SJCRH30 (cell line): ENCODE results near the gene CXCL17. TPM values are rescaled to one million over a fixed set of nuclear protein-coding genes. Genes with fewer than 3 reads are reported as not detected.

ENCODE experiments used
- DNase-seq, 2 experiments: peaks; one replicate each; pipeline ENCODE4 v3.0.0-alpha.2; 2015 to 2020
- H3K27ac ChIP-seq: fragments of 250-450 bp; sonication (Bioruptor Pico); 2 replicates; pipeline ENCODE4 v1.5.1; 2020; ENCODE audit warnings: mild to moderate bottlenecking, moderate library complexity
- H3K27me3 ChIP-seq: fragments of 250-450 bp; sonication (Bioruptor Pico); 2 replicates; pipeline ENCODE4 v1.5.1; 2020; ENCODE audit warnings: mild to moderate bottlenecking, moderate library complexity
- H3K36me3 ChIP-seq: fragments of 250-450 bp; sonication (Bioruptor Pico); 2 replicates; pipeline ENCODE4 v1.5.1; 2020; ENCODE audit warnings: mild to moderate bottlenecking, moderate library complexity
- H3K4me1 ChIP-seq: fragments of 250-450 bp; sonication (Bioruptor Pico); 2 replicates; pipeline ENCODE4 v1.5.1; 2020; ENCODE audit warnings: mild to moderate bottlenecking, moderate library complexity
- H3K4me3 ChIP-seq: fragments of 250-450 bp; sonication (Bioruptor Pico); 2 replicates; pipeline ENCODE4 v1.5.1; 2020; ENCODE audit warnings: mild to moderate bottlenecking, moderate library complexity
- H3K9me3 ChIP-seq: fragments of 250-450 bp; sonication (Bioruptor Pico); replicated peaks from 2 replicates; pipeline ENCODE4 v1.5.1; 2020; ENCODE audit warnings: mild to moderate bottlenecking, moderate library complexity
- total RNA-seq: library from RNA; depleted of rRNA; stranded (reverse); fragments of >200 nt; shearing (Covaris generic); gene quantifications from 2 replicates; pipeline ENCODE4 v1.2.3, GENCODE V29; 2014; rRNA removed

Gene CXCL17
- total RNA-seq, 1 experiment from 2014 or later = not detected

GRCh38 chr19:42386974-42387707, 55.6 kb downstream of the CXCL17 start:
- Histone ChIP-seq H3K4me1 (no peaks in the 10 kb centered on the region), H3K36me3 (no peaks in the 10 kb centered on the region), H3K27ac (no peak overlapping the region), H3K27me3 (peaks cover 3% of the 10 kb centered on the region), H3K4me3 (no peak overlapping the region), H3K9me3 (no peaks in the 10 kb centered on the region)
- no peak for DNase-seq

GRCh38 chr19:42380155-42380554, 62.6 kb downstream of the CXCL17 start:
- no peak overlapping the region for H3K27ac ChIP-seq
- H3K4me1 ChIP-seq = no peaks in the 10 kb centered on the region
- no peak overlapping the region for H3K4me3 ChIP-seq
- H3K9me3 ChIP-seq = no peaks in the 10 kb centered on the region
- DNase-seq = no peak
- no peaks in the 10 kb centered on the region for H3K36me3 ChIP-seq
- no peaks in the 10 kb centered on the region for H3K27me3 ChIP-seq

Other genes starting within 250 kb of the CXCL17 start
- 16.2 and 18.0 TPM in 2 replicates for gene DEDD2, start 225.3 kb downstream of the CXCL17 start, total RNA-seq
- 9.2 and 10.7 TPM in 2 replicates for gene ZNF526, start 222.6 kb downstream of the CXCL17 start, total RNA-seq
- gene GSK3A, start 200.3 kb downstream of the CXCL17 start, total RNA-seq = 34.9 and 37.1 TPM in 2 replicates
- gene ERF, start 187.8 kb downstream of the CXCL17 start, total RNA-seq = 35.1 and 37.7 TPM in 2 replicates
- gene CIC, start 173.7 kb downstream of the CXCL17 start, total RNA-seq = 19.1 and 21.5 TPM in 2 replicates
- gene PRR19, start 140.8 kb downstream of the CXCL17 start, total RNA-seq = 0.73 and 1.9 TPM in 2 replicates
- gene PAFAH1B3, start 140.3 kb downstream of the CXCL17 start, total RNA-seq = 62.5 and 65.6 TPM in 2 replicates
- 0.85 TPM in 1 of 2 replicates, not detected in the other for gene TMEM145, start 129.6 kb downstream of the CXCL17 start, total RNA-seq
- 18.9 and 19.9 TPM in 2 replicates for gene MEGF8, start 117.3 kb downstream of the CXCL17 start, total RNA-seq
- gene CNFN, start 52.6 kb downstream of the CXCL17 start, total RNA-seq = not detected in 2 replicates
- not detected in 2 replicates for gene LIPE, start 15.6 kb downstream of the CXCL17 start, total RNA-seq
- gene CEACAM1, start 85.5 kb upstream of the CXCL17 start, total RNA-seq = not detected in 2 replicates
- gene CEACAM8, start 152.0 kb upstream of the CXCL17 start, total RNA-seq = not detected in 2 replicates